SH-SY5Y (cell line): ENCODE results near the gene MANBA.

Source experiments
- GATA2 ChIP-seq: IDR thresholded peaks from 2 replicates; pipeline ENCODE4 v1.6.1; 2011; ENCODE audit warnings: mild to moderate bottlenecking, low read depth, low read length
- GATA3 ChIP-seq: IDR thresholded peaks from 2 replicates; pipeline ENCODE4 v1.6.1; 2011; ENCODE audit warnings: low read depth, mild to moderate bottlenecking, low read length, moderate library complexity

DNA sequence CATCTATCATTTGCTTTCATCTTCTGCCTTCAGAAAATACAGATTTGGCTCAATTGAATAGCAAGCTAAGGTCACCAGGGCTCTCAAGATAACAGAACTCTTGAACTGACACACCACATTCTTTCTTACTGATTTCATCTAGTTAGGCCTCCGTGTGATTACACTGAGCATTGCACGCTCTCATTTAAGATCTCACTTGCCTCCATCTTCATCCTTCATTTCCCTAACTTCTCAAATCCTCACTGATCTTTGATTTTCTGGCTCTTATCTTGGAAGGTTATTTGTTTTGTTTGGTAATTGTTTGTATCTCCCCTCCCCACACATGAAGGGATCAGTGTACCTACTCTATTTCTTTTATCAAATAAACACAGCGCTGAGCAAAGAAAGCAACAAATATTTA, 47.7 kb downstream of the MANBA start:
- TF ChIP-seq GATA2, result no peak
- no peak for TF ChIP-seq GATA3
